ENCODE data around the gene SEMA6B. TPM values are rescaled to one million over a fixed set of nuclear protein-coding genes. Genes with fewer than 3 reads are reported as not detected.

Gene SEMA6B
- total and polyA plus RNA-seq, 2 of the 4 experiments (the other 2 are of a cell fraction) = 0.18 to 0.72 TPM

DNA sequence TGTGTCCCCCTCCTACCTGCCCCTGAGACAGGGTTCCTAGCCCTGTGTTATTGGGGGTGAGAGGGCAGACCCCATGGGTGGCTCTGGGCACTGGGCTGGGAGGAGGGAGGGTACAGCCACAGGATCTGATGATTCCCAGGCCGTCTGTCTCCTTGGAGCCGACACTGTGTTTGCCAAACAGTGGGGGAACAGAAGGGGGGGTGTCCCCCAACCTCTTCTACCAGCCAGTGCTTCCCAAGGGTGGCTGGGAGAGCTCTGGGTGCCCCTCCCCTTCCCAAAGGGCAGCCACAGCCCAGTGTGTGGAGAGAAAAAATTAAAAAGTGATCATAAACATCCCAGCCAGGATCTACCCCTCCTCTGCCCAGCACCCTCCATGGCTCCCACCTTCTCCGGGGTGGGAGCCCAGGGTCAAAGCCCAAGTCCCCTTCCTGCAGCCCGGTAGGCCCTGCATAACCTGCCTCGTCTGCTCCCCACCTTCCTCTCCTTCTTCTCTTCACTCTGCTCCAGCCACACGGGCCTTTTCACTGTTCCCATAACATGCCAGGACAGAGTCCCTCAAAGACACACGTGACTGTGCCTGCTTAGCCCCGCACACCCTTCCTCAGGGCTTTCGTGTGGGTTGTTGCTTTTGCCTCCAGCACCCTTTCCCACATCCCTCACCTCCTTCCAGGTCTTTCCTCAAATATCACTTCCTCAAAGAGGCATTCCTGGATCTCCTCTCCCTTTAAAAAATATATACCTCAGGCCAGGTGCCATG, 39.8 kb downstream of the SEMA6B start (continued):
- TF ChIP-seq BHLHE40 (IDR thresholded peaks at IDR 0.05; ENCODE audit: low read depth, low read length) = no peak

GRCh38 chr19:4519172-4519496, 40.4 kb downstream of the SEMA6B start:
- Histone ChIP-seq H3K9ac (ENCODE audit: low read depth, low read length) (no peak overlapping the region), H3K27ac (ENCODE audit: insufficient read depth, low read length) (no peak overlapping the region), H3K9me1 (ENCODE audit: insufficient read depth, low read length) (no peaks in the 10 kb centered on the region), H3K4me1 (ENCODE audit: control insufficient read depth, insufficient read depth, low read length) (peaks cover 9% of the 10 kb centered on the region), H3K4me3 (ENCODE audit: insufficient read depth, low read depth, low read length) (no peak overlapping the region), H2AFZ (replicated peaks; ENCODE audit: low read length, poor library complexity) (peak overlapping the region; percentile 72), H3K56ac (ENCODE audit: extremely low read depth, insufficient read depth, low read length) (no peak overlapping the region), H4K8ac (ENCODE audit: low read depth in 2 of 2, low read length in 2 of 2) (no peak overlapping the region), H3K9me3 (ENCODE audit: control insufficient read depth, insufficient read depth, low read length) (no peaks in the 10 kb centered on the region), H4K20me1 (ENCODE audit: insufficient read depth, low read length) (no peaks in the 10 kb centered on the region), H3K4ac (ENCODE audit: low read depth, low read length) (no peak overlapping the region), H3K18ac (ENCODE audit: low read depth, low read length) (no peak overlapping the region), H2AK9ac (replicated peaks; ENCODE audit: low read depth, low read length, poor library complexity) (no peak overlapping the region), H2BK5ac (ENCODE audit: low read depth, low read length, poor library complexity, severe bottlenecking) (no peak overlapping the region), H4K5ac (ENCODE audit: low read depth, low read length) (no peak overlapping the region), H3K27me3 (ENCODE audit: control insufficient read depth, insufficient read depth, low read length) (peaks cover 14% of the 10 kb centered on the region), H3K14ac (replicated peaks; ENCODE audit: low read depth, low read length) (no peak overlapping the region), H2BK120ac (ENCODE audit: low read depth, low read length) (no peak overlapping the region), H2BK15ac (ENCODE audit: low read depth, low read length) (no peak overlapping the region), H3K36me3 (ENCODE audit: control insufficient read depth, insufficient read depth, low read length) (no peaks in the 10 kb centered on the region), H3K4me2 (ENCODE audit: low read depth, low read length) (no peak overlapping the region), H2AK5ac (ENCODE audit: low read depth, low read length) (no peak overlapping the region), H4K91ac (ENCODE audit: insufficient read depth, low read depth, low read length) (no peak overlapping the region), H3K79me1 (ENCODE audit: low read depth in 1 of 2, low read length in 2 of 2) (no peaks in the 10 kb centered on the region), H3K23ac (ENCODE audit: low read depth, low read length) (no peak overlapping the region), H2BK20ac (ENCODE audit: low read depth, low read length) (no peak overlapping the region)
- ChIA-PET POLR2A (ENCODE audit: unreplicated experiment) (no interaction called here), CTCF (no interaction called here)
- ATAC-seq (ENCODE audit: low read depth) (no peak), DNase-seq (no peak)
- dilution Hi-C loops (cut with HindIII; ENCODE audit: low sequenced_read_pairs, unreplicated experiment) = no loop called here
- no peak for TF ChIP-seq CHD1 (IDR thresholded peaks at IDR 0.05; ENCODE audit: low read depth, low read length)
- no peak for TF ChIP-seq MAFK (IDR thresholded peaks at IDR 0.05; ENCODE audit: low read depth, low read length)
- TF ChIP-seq CTCF (conservative IDR thresholded peaks at IDR 0.05; ENCODE audit: low read depth, low read length) = no peak
- TF ChIP-seq RCOR1 (IDR thresholded peaks at IDR 0.05; ENCODE audit: insufficient replicate concordance, low read length) = no peak
- no peak for TF ChIP-seq NFE2L2 (IDR thresholded peaks at IDR 0.05; ENCODE audit: low read depth, low read length)
- TF ChIP-seq POLR2A (IDR thresholded peaks at IDR 0.05; ENCODE audit: low read depth, low read length) = no peak
- TF ChIP-seq SMC3 (IDR thresholded peaks at IDR 0.05; ENCODE audit: low read depth, low read length) = no peak
- TF ChIP-seq ELK1 (IDR thresholded peaks at IDR 0.05; ENCODE audit: borderline replicate concordance, low read depth, low read length) = no peak
- TF ChIP-seq CEBPB (IDR thresholded peaks at IDR 0.05; ENCODE audit: low read depth, low read length) = no peak
- no peak for TF ChIP-seq BHLHE40 (IDR thresholded peaks at IDR 0.05; ENCODE audit: low read depth, low read length)
- no peak for TF ChIP-seq MXI1 (IDR thresholded peaks at IDR 0.05; ENCODE audit: borderline replicate concordance, low read depth, low read length)
- in situ Hi-C loops (cut with MboI; ENCODE audit: low sequenced_read_pairs) = no loop called here
- intact Hi-C loops (cut with micrococcal nuclease) = no loop called here
- BruUV-seq (replicated peaks) = no TSS peak
- WGBS, 2 experiments (ENCODE audit: extremely low coverage in 2 of 2, insufficient read length in 1 of 2) = 89% methylated on average over 3 of the region's 6 CpGs; no CpG with 5 or more reads in 1 of the 2 experiments
